ENCODE measurements around the gene LAMP5.

LAMP5 gene

GRCh38 chr20:9500121-9500520 is 14.3 kb upstream of the LAMP5 start:
- no peak for DNase-seq (ENCODE audit: low read depth)

DNA sequence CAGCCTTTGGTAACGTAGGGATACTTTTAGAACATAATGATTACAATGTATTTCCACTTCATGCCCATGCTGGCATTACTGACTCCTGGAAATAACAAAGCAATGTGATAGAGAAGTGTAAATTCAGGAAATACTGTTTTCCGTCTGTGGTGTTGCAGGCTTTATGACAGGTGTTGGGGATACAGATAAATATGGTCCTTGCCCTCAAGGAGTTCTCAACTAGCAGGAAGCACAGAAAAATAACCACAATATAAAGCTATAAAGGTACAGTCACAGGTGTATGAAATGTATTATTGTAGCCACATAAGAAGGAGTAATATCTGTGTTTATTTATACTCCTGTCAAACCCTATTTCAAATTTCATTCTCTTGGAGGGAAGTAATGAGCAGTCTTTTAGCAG is 12.9 kb upstream of the LAMP5 start:
- no peak for DNase-seq (ENCODE audit: low read depth)

- no peak for DNase-seq (ENCODE audit: low read depth)
These were observed 10.7 kb upstream of the LAMP5 start for GRCh38 chr20:9503526-9504245.

- DNase-seq (ENCODE audit: low read depth): no peak
These were observed 8.0 kb upstream of the LAMP5 start for GRCh38 chr20:9506280-9506821.

GRCh38 chr20:9506964-9507369 is 7.4 kb upstream of the LAMP5 start:
- DNase-seq (ENCODE audit: low read depth): no peak

GRCh38 chr20:9507544-9508239 is 6.7 kb upstream of the LAMP5 start:
- DNase-seq (ENCODE audit: low read depth): no peak

DNA sequence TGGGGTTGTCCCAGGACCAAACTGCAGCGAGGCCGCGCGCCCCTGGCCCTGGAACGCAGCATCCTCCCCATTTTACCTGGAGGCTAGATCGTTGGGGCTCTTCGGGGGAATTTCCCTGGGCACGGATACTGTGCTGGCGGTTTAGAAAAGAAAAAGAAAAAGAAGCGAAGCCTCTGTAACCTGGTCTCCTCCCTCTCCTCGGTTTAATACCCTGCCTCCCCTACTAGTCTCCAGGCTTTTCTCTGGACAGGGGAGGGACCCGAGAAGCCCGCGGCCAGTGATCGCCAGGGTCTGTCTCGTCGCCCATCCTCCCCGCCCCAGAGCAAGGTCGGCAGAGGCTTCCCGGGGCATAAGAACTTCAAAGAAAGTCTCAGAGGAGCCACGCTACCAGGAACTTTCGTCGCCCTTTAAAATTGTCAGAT is 6.1 kb upstream of the LAMP5 start:
- no peak for DNase-seq (ENCODE audit: low read depth)

- no peak for DNase-seq (ENCODE audit: low read depth)
These were observed 5.7 kb upstream of the LAMP5 start for GRCh38 chr20:9508696-9509178.

GRCh38 chr20:9509246-9509645 is 5.1 kb upstream of the LAMP5 start:
- no peak for DNase-seq (ENCODE audit: low read depth)

DNA sequence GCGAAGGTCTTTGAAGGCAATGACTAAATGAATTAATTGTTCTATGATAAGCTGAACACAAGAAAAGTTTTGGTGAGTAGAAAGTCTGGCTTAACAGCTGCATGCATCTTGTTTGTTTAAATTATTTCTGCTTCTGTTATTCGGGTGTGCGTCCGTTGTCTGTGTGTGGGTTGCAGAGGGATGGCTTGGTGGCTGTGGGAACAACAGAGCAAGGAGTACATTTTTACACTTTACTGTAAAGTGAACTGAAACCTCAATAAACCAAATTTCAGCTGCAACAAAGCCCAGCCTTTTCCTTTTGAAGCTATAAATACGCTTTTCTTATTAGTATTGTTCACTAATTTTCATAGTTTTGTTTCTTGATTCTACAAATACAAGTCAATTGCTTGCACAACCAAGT is 3.5 kb upstream of the LAMP5 start:
- no peak for DNase-seq (ENCODE audit: low read depth)

DNA sequence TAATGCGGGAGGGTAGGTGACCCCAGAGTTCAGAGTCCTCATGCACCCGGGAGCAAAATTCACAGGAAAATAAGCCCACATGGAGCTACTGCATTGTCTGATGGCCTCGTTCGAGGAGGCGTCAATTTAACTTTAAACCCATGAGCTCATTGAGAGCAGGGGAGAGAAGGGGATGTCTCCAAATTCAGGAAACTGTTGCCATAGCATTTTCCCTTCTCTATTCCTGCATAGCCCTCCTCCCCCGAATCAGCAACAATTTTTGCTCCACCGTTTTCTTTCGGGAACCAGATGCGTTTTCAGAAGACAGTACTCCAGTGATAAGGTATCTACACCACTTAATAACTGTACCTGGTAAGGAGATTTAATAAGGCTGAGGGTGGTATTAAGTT is 324 bp upstream of the LAMP5 start:
- DNase-seq (ENCODE audit: low read depth): no peak

DNA sequence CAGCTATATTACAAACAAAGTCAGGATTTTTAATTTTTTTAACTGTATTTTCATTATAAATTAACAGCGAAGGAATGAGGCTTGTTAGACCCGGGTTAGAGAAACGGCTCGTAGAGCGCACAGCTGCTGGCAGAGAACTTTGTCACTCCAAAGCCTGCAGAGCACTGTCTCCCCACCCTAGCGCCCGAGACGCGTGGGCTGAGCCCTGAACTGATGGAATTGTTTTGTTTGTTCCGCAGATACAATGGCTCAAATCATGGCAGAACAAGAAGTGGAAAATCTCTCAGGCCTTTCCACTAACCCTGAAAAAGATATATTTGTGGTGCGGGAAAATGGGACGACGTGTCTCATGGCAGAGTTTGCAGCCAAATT is 810 bp downstream of the LAMP5 start:
- no peak for DNase-seq (ENCODE audit: low read depth)

DNA sequence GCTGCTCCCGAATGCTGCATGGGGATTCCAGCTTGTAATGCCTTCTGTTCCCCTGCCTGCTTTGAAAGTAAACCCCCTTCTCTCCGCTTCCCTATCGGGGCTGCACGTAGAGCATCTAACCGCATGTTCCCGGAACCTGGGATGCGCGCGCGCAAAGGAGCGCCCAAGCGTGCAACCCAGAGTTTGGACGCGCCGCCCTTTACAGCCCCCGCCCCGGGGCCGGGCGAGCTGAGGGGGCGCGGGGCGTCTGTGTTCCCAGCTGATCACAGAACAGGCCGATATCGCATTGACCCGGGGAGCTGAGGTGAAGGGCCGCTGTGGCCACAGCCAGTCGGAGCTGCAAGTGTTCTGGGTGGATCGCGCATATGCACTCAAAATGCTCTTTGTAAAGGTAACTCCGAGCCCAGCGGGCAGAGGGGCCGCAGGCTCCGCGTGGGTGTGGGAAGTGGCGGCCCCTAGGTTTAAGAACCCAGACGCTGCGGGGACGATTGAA is 1.4 kb downstream of the LAMP5 start:
- DNase-seq (ENCODE audit: low read depth): no peak

DNA sequence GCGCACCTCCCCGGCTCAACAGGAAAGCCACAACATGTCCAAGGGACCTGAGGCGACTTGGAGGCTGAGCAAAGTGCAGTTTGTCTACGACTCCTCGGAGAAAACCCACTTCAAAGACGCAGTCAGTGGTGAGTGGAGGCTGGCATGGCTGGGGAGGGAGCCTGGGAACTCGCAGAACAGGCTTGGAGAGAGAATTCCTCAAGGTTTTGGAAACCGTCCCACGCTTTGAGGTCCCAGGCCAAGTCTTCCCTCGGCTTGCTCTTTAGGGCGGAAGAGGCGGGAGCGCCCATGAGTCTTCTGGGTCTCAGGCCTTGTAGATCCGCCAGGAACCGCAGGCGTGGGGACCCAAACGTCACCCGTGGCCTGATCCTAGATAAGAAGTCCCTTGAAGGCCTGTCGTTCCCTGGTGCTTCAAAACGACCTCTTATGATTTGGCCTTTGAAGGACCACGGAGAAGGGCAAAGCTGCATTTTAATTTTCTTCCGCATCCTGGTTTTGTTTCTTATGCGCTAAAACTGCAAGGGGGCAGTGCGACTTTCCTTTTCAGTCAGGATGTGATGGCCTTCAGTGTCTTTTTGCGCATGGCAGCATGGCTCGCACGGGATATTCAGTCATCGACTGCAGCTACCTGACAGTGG is 2.0 kb downstream of the LAMP5 start:
- no peak for DNase-seq (ENCODE audit: low read depth)

DNA sequence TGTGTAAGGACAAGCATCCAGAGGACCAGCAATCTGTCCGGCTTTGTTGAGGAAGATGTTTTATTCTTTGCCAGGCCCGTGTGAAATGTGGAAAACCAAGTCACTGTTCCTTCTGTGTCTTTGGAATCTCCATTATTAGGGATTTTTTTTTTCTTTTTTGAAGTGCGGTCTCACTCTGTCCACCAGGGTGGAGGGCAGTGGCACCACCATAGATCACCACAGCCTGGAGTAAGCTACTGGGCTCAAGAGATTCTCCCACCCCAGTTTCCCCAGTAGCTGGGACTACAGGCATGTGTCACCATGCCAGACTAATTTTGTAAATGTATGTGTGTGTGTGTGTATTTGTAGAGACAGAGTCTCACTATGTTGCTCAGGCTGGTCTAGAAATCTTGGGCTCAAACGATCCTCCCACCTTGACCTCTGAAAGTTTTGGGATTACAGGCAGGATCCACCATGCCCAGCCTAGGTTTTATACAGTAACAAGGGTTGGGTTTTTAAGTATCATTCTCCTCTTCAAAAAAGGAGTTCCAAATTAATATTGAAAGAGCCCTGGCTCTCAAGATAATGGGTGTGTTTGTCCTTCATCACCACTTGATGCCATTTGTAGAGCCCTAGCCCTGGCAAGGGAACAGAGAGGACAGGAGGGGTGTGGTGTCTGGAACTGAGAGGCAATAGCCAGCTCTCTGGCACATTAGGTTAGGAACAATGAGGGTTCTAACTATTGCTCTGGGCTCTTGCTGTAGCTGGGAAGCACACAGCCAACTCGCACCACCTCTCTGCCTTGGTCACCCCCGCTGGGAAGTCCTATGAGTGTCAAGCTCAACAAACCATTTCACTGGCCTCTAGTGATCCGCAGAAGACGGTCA is 3.1 kb downstream of the LAMP5 start:
- no peak for DNase-seq (ENCODE audit: low read depth)

DNA sequence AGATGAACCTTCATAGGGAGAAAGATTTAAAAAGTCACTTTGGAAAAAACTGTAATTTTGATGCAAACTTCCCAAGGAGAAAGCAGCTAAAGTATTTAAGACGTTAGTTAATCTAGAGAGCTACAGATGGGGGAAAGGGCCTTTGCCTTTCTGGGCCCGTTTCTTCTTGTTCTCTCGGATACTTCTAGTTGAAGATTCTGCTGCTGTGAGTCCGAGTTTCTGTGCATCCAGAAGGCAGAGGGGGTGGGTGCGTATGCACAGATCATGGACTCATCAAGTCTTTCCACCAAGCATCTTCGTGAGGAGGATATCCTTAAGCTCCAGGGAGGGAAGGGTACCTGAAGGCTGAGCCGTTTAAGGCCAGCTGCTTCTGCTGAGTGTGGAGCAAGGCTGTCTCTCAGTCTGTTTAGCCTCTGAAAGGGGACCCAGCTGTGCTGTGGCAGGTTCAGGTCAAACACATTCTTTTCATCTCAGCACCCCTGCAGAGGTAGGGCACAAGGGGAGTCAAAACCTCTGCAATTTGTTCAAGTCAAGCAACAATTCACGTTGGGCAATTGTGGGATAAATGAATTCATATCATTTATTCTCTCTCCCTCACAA is 4.3 kb downstream of the LAMP5 start:
- no peak for DNase-seq (ENCODE audit: low read depth)

DNA sequence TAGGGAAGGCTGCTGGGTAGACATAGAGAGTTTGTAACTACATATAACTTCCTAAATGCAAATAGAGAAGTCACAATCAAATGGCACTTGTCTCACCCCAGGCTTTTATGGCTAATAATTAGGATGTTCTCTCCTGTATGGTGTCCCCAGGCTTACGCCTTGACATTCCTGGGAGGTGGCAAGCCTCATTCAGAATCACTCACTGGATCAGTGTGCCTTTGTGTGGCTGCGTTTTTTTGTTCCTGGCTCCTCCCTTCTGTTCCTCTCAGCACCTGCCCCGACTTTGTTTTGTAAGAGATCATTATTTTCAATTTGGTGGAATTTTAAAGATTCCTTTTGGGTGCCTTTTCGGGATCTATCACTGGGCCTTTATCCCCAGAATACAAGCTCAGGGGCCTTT is 5.7 kb downstream of the LAMP5 start:
- DNase-seq (ENCODE audit: low read depth): no peak

- no peak for DNase-seq (ENCODE audit: low read depth)
These were observed 9.2 kb downstream of the LAMP5 start for GRCh38 chr20:9523636-9524035.

- DNase-seq (ENCODE audit: low read depth): no peak
These were observed 17.2 kb downstream of the LAMP5 start for GRCh38 chr20:9531581-9531980.

GRCh38 chr20:9532069-9532838 is 17.9 kb downstream of the LAMP5 start:
- DNase-seq (ENCODE audit: low read depth): no peak

- DNase-seq (ENCODE audit: low read depth): no peak
These were observed 19.6 kb downstream of the LAMP5 start for GRCh38 chr20:9534025-9534424.
